ENCODE results near the gene MGAT3.

MGAT3 gene

DNA sequence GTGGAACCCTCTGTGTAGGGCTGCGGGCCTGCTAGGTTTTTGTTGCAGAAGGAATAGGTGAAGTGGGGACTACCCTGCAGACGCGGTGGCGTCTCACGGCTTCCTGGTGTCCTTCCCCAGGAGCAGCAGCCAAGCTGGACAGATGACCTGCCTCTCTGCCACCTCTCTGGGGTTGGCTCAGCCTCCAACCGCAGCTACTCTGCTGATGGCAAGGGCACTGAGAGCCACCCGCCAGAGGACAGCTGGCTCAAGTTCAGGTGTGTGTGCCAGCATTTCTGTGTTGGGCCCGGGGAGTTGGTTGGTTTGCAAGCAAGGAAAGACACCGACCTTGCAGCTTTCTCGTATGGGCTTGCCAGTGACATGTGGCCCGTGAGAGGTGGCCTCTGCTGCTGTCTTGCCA, 41.9 kb upstream of the MGAT3 start:
- TF ChIP-seq POLR2AphosphoS5 (IDR thresholded peaks at IDR 0.05; ENCODE audit: low read depth) (no peak), SPI1 (IDR thresholded peaks at IDR 0.05; ENCODE audit: borderline replicate concordance, low read depth) (no peak), GABPA (IDR thresholded peaks at IDR 0.05; ENCODE audit: low read depth) (no peak)
- TF ChIP-seq, protein P1, sequence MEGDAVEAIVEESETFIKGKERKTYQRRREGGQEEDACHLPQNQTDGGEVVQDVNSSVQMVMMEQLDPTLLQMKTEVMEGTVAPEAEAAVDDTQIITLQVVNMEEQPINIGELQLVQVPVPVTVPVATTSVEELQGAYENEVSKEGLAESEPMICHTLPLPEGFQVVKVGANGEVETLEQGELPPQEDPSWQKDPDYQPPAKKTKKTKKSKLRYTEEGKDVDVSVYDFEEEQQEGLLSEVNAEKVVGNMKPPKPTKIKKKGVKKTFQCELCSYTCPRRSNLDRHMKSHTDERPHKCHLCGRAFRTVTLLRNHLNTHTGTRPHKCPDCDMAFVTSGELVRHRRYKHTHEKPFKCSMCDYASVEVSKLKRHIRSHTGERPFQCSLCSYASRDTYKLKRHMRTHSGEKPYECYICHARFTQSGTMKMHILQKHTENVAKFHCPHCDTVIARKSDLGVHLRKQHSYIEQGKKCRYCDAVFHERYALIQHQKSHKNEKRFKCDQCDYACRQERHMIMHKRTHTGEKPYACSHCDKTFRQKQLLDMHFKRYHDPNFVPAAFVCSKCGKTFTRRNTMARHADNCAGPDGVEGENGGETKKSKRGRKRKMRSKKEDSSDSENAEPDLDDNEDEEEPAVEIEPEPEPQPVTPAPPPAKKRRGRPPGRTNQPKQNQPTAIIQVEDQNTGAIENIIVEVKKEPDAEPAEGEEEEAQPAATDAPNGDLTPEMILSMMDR (IDR thresholded peaks at IDR 0.05; ENCODE audit: insufficient read depth, low read length) = no peak
- TF ChIP-seq, protein P2, sequence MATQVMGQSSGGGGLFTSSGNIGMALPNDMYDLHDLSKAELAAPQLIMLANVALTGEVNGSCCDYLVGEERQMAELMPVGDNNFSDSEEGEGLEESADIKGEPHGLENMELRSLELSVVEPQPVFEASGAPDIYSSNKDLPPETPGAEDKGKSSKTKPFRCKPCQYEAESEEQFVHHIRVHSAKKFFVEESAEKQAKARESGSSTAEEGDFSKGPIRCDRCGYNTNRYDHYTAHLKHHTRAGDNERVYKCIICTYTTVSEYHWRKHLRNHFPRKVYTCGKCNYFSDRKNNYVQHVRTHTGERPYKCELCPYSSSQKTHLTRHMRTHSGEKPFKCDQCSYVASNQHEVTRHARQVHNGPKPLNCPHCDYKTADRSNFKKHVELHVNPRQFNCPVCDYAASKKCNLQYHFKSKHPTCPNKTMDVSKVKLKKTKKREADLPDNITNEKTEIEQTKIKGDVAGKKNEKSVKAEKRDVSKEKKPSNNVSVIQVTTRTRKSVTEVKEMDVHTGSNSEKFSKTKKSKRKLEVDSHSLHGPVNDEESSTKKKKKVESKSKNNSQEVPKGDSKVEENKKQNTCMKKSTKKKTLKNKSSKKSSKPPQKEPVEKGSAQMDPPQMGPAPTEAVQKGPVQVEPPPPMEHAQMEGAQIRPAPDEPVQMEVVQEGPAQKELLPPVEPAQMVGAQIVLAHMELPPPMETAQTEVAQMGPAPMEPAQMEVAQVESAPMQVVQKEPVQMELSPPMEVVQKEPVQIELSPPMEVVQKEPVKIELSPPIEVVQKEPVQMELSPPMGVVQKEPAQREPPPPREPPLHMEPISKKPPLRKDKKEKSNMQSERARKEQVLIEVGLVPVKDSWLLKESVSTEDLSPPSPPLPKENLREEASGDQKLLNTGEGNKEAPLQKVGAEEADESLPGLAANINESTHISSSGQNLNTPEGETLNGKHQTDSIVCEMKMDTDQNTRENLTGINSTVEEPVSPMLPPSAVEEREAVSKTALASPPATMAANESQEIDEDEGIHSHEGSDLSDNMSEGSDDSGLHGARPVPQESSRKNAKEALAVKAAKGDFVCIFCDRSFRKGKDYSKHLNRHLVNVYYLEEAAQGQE (IDR thresholded peaks at IDR 0.05; ENCODE audit: insufficient replicate concordance, low read depth) = no peak
- no peak overlapping the region for H3K27ac ChIP-seq (replicated peaks)
- H3K4me3 ChIP-seq (replicated peaks; ENCODE audit: insufficient read depth, low read length) = no peak overlapping the region
- H3K27me3 ChIP-seq (ENCODE audit: insufficient read depth, poor library complexity, severe bottlenecking) = no peaks in the 10 kb centered on the region
- no peak for DNase-seq (ENCODE audit: low read depth in 1 of 2, low spot score in 1 of 2)

DNA sequence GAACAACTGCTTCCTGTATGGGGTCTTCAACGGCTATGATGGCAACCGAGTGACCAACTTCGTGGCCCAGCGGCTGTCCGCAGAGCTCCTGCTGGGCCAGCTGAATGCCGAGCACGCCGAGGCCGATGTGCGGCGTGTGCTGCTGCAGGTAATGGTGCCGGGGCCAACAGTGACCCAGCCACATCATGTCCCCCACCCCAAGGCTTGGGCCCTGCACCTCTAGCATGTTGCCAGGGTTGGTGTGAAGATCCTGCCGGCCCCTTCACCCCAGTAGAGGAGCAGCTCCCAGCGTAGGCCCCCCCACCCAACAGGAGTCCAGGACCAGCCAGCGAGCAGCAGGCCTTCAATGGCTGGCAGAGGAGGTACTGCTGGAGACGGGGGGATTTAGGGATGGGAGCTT, 41.3 kb upstream of the MGAT3 start:
- Histone ChIP-seq H3K27ac (replicated peaks) (no peak overlapping the region), H3K27me3 (ENCODE audit: insufficient read depth, poor library complexity, severe bottlenecking) (no peaks in the 10 kb centered on the region), H3K4me3 (replicated peaks; ENCODE audit: insufficient read depth, low read length) (no peak overlapping the region)
- TF ChIP-seq, protein P2 (IDR thresholded peaks at IDR 0.05; ENCODE audit: insufficient replicate concordance, low read depth) = no peak
- no peak for TF ChIP-seq POLR2AphosphoS5 (IDR thresholded peaks at IDR 0.05; ENCODE audit: low read depth)
- TF ChIP-seq, protein P1 (IDR thresholded peaks at IDR 0.05; ENCODE audit: insufficient read depth, low read length) = no peak
- TF ChIP-seq SPI1 (IDR thresholded peaks at IDR 0.05; ENCODE audit: borderline replicate concordance, low read depth) = no peak
- no peak for TF ChIP-seq GABPA (IDR thresholded peaks at IDR 0.05; ENCODE audit: low read depth)
- DNase-seq (ENCODE audit: low read depth in 1 of 2, low spot score in 1 of 2) = no peak

DNA sequence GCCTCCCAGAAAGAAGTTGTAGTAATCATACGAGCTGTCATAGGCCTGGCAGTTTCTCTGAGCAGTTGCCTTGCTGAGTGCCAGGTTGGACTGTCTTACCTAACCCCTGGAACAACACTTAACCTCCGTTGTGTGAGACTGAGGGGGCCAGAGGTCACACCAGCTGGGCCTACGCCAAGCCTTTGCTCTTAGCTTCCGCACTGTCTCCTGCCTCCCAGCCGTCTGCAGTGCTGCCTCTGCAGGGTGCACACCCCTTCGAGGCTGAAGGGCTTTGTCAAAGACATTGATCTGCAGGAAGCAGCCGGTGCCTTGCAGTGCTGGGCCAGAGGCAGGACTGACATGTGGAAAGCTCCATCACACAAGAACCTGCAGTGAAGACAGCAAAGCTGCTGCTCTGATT, 40.5 kb upstream of the MGAT3 start:
- DNase-seq (ENCODE audit: low read depth in 1 of 2, low spot score in 1 of 2) = no peak
- TF ChIP-seq SPI1 (IDR thresholded peaks at IDR 0.05; ENCODE audit: borderline replicate concordance, low read depth) = no peak
- TF ChIP-seq GABPA (IDR thresholded peaks at IDR 0.05; ENCODE audit: low read depth) = no peak
- TF ChIP-seq, protein P2 (IDR thresholded peaks at IDR 0.05; ENCODE audit: insufficient replicate concordance, low read depth) = no peak
- TF ChIP-seq, protein P1 (IDR thresholded peaks at IDR 0.05; ENCODE audit: insufficient read depth, low read length) = no peak
- no peak for TF ChIP-seq POLR2AphosphoS5 (IDR thresholded peaks at IDR 0.05; ENCODE audit: low read depth)
- H3K27ac ChIP-seq (replicated peaks) = no peak overlapping the region

More for the DNA sequence above, 40.5 kb upstream of the MGAT3 start:
- no peaks in the 10 kb centered on the region for H3K27me3 ChIP-seq (ENCODE audit: insufficient read depth, poor library complexity, severe bottlenecking)
- no peak overlapping the region for H3K4me3 ChIP-seq (replicated peaks; ENCODE audit: insufficient read depth, low read length)
